SHP77 treated with DMSO at 0.1 percent for 48 hours (cell line): ENCODE data around the gene CC2D1A.

Experiments used
- DNase-seq: peaks from one replicate; lab custom pipeline; 2025; lab: John Stamatoyannopoulos, UW

CC2D1A gene

GRCh38 chr19:13905634-13906520 lies at the start of gene CC2D1A, which contains the start of gene BRME1:
Gene CC2D1A (plus strand): TSS chr19:13906201. CDS start chr19:13906442, 241 bp downstream.
Gene BRME1 (minus strand): TSS chr19:13906117. CDS start chr19:13904892, 1,225 bp downstream.
- peak; percentile 79 for DNase-seq

- no peak for DNase-seq
These were observed 49.5 kb upstream of the CC2D1A start for GRCh38 chr19:13856497-13856896.

GRCh38 chr19:13859361-13859880 lies 46.6 kb upstream of the CC2D1A start:
- DNase-seq, result no peak

- DNase-seq, result no peak
These were observed 45.2 kb upstream of the CC2D1A start for GRCh38 chr19:13860679-13861391.

- no peak for DNase-seq
These were observed 44.6 kb upstream of the CC2D1A start for GRCh38 chr19:13861392-13861713.

- peak; percentile 50 for DNase-seq
These were observed 44.1 kb upstream of the CC2D1A start for GRCh38 chr19:13861714-13862531.

GRCh38 chr19:13864046-13864666 lies 41.8 kb upstream of the CC2D1A start:
- no peak for DNase-seq

- no peak for DNase-seq
These were observed 41.1 kb upstream of the CC2D1A start for GRCh38 chr19:13864667-13865570.

GRCh38 chr19:13865571-13866462 lies 40.2 kb upstream of the CC2D1A start:
- DNase-seq, result no peak

GRCh38 chr19:13866463-13867046 lies 39.4 kb upstream of the CC2D1A start:
- DNase-seq, result no peak

GRCh38 chr19:13868663-13869062 lies 37.3 kb upstream of the CC2D1A start:
- DNase-seq, result no peak

GRCh38 chr19:13869281-13869680 lies 36.7 kb upstream of the CC2D1A start:
- DNase-seq, result no peak

- no peak for DNase-seq
These were observed 35.1 kb upstream of the CC2D1A start for GRCh38 chr19:13870873-13871272.

- no peak for DNase-seq
These were observed 33.7 kb upstream of the CC2D1A start for GRCh38 chr19:13872339-13872694.

GRCh38 chr19:13872695-13873389 lies 33.2 kb upstream of the CC2D1A start:
- no peak for DNase-seq

GRCh38 chr19:13873834-13874515 lies 32.0 kb upstream of the CC2D1A start:
- no peak for DNase-seq

- no peak for DNase-seq
These were observed 30.2 kb upstream of the CC2D1A start for GRCh38 chr19:13875824-13876223.

GRCh38 chr19:13876834-13877233 lies 29.2 kb upstream of the CC2D1A start, which contains the start of gene NANOS3:
Gene NANOS3 (plus strand): TSS chr19:13877134. CDS start chr19:13877249, 115 bp downstream.
- no peak for DNase-seq
